ENCODE results near the gene TBL1XR1. TPM values are rescaled to one million over a fixed set of nuclear protein-coding genes. Genes with fewer than 3 reads are reported as not detected.
A peak's percentile ranks its signal among the peaks of the same experiment; 100 is the strongest.

Gene TBL1XR1
- total RNA-seq, 1 donor from 2014 or later: 156 TPM

- intact Hi-C loops (cut with DNase I): no loop called here
- H3K4me1 ChIP-seq: peaks cover 20% of the 10 kb centered on the region
- no peak overlapping the region for H3K4me3 ChIP-seq
- no peak for ATAC-seq
- DNase-seq: no peak
- no peaks in the 10 kb centered on the region for H3K36me3 ChIP-seq
- no peaks in the 10 kb centered on the region for H3K27me3 ChIP-seq
- no peak overlapping the region for H3K27ac ChIP-seq
- no peaks in the 10 kb centered on the region for H3K9me3 ChIP-seq
- no peak for TF ChIP-seq CTCF (IDR thresholded peaks at IDR 0.05)
These were observed 83.0 kb downstream of the TBL1XR1 start for GRCh38 chr3:177114253-177114652.

GRCh38 chr3:177111541-177111949, 85.7 kb downstream of the TBL1XR1 start:
- H3K4me1 ChIP-seq: peaks cover 31% of the 10 kb centered on the region
- H3K9me3 ChIP-seq: no peaks in the 10 kb centered on the region
- H3K36me3 ChIP-seq: no peaks in the 10 kb centered on the region
- H3K27ac ChIP-seq: no peak overlapping the region
- intact Hi-C loops (cut with DNase I): no loop called here
- H3K27me3 ChIP-seq: no peaks in the 10 kb centered on the region
- no peak for DNase-seq
- H3K4me3 ChIP-seq: no peak overlapping the region
- ATAC-seq: no peak
- no peak for TF ChIP-seq CTCF (IDR thresholded peaks at IDR 0.05)

- DNase-seq (no peak), ATAC-seq (no peak)
- TF ChIP-seq CTCF (IDR thresholded peaks at IDR 0.05): no peak
- H3K9me3 ChIP-seq: no peaks in the 10 kb centered on the region
- H3K36me3 ChIP-seq: no peaks in the 10 kb centered on the region
- intact Hi-C loops (cut with DNase I): no loop called here
- H3K4me3 ChIP-seq: no peak overlapping the region
- H3K4me1 ChIP-seq: peaks cover 37% of the 10 kb centered on the region
- no peaks in the 10 kb centered on the region for H3K27me3 ChIP-seq
- no peak overlapping the region for H3K27ac ChIP-seq
These were observed 86.4 kb downstream of the TBL1XR1 start for GRCh38 chr3:177110895-177111294.

- DNase-seq: no peak
- H3K4me3 ChIP-seq: no peak overlapping the region
- no peaks in the 10 kb centered on the region for H3K27me3 ChIP-seq
- H3K27ac ChIP-seq: no peak overlapping the region
- intact Hi-C loops (cut with DNase I): no loop called here
- no peaks in the 10 kb centered on the region for H3K9me3 ChIP-seq
- H3K4me1 ChIP-seq: peaks cover 38% of the 10 kb centered on the region
- no peak for TF ChIP-seq CTCF (IDR thresholded peaks at IDR 0.05)
- ATAC-seq: no peak
- H3K36me3 ChIP-seq: no peaks in the 10 kb centered on the region
These were observed 86.9 kb downstream of the TBL1XR1 start for GRCh38 chr3:177110386-177110785.

GRCh38 chr3:177109688-177110330, 87.5 kb downstream of the TBL1XR1 start:
- no peak for DNase-seq

More at GRCh38 chr3:177109688-177110330, 87.5 kb downstream of the TBL1XR1 start:
- Histone ChIP-seq H3K27ac (no peak overlapping the region), H3K27me3 (no peaks in the 10 kb centered on the region), H3K4me3 (no peak overlapping the region), H3K36me3 (no peaks in the 10 kb centered on the region), H3K4me1 (peaks cover 38% of the 10 kb centered on the region), H3K9me3 (no peaks in the 10 kb centered on the region)
- peak; percentile 33 for ATAC-seq
- intact Hi-C loops (cut with DNase I): no loop called here
- no peak for TF ChIP-seq CTCF (IDR thresholded peaks at IDR 0.05)
